COLO829 (cell line): ENCODE data around the gene SYNJ2.

Experiments used
- DNase-seq: peaks from one replicate; pipeline ENCODE4 v3.0.0; 2012; ENCODE audit warnings: low spot score

SYNJ2 gene

DNA sequence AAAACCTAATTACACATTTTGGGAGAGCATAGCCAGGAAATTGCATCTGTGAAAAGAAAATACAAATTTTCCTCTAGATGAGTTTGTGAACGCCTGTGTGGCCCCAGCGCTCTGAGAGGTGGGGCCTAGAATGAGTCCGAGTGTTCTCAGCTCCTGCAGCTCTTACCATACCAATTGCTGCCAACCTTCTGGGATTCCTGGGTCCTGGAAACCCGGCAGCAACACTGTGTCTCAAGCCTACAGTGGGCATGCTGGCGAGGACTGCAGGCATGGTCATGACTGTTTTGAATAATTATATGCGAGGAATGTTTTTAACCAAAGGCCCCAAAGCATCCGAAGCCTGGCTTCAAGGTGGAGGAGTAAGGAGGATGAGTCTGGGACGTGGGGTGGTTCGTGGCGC lies 96.0 kb downstream of the SYNJ2 start:
- DNase-seq: no peak

DNA sequence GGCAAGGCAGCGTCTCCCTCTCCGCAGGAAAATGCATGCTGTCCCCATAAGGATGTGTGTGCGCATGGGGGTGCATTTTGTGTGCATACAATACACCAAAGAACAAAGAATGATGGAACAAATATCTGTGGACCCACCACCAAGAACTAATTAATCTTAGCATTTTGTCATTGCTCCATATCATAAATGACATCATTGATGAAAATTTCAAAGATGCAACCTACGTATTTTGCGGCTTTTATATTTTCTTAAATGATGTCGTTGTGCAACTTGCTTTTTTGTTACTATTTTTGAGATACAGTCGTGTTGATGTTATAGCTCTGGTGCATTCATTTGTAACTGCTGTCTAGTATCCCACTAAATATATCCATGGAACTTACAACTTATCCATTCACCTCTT lies 96.7 kb downstream of the SYNJ2 start:
- DNase-seq: no peak

GRCh38 chr6:158080849-158081656 lies 99.4 kb downstream of the SYNJ2 start:
- DNase-seq: no peak

GRCh38 chr6:158081657-158081935 lies 99.9 kb downstream of the SYNJ2 start:
- DNase-seq: no peak

DNA sequence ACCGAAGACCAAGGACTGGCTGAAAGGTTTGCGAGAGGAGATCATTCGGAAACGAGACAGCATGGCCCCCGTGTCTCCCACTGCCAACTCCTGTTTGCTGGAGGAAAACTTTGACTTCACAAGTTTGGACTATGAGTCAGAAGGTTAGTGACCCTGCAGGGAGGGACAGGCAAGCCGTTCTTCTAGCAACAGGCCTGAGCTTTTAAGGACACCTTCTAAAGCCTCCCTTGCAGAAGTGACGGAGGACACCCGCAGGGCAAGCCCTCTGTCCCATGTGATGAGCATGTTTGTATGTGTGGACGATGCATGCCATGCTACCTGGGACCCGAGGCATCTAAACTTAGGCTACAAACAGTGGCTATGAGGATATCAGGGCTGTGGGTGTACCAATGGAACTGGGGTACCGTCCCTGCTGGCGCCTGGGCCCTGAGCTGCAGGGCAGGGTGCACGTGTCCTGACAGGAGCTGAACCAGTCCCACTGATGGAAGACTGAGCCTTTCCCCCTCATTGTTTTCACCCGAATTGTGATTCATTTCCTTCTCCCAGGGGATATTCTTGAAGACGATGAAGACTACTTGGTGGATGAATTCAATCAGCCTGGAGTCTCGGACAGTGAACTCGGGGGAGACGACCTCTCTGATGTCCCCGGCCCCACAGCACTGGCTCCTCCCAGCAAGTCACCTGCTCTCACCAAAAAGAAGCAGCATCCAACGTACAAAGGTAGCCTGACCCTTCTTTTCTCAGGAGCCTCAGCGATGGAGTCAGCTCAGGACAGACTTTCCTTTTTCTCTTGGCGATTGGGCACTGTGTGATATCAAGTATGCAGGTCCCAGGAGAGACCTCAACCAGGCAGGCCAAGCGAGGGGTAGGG lies 102.0 kb downstream of the SYNJ2 start:
- DNase-seq: no peak

DNA sequence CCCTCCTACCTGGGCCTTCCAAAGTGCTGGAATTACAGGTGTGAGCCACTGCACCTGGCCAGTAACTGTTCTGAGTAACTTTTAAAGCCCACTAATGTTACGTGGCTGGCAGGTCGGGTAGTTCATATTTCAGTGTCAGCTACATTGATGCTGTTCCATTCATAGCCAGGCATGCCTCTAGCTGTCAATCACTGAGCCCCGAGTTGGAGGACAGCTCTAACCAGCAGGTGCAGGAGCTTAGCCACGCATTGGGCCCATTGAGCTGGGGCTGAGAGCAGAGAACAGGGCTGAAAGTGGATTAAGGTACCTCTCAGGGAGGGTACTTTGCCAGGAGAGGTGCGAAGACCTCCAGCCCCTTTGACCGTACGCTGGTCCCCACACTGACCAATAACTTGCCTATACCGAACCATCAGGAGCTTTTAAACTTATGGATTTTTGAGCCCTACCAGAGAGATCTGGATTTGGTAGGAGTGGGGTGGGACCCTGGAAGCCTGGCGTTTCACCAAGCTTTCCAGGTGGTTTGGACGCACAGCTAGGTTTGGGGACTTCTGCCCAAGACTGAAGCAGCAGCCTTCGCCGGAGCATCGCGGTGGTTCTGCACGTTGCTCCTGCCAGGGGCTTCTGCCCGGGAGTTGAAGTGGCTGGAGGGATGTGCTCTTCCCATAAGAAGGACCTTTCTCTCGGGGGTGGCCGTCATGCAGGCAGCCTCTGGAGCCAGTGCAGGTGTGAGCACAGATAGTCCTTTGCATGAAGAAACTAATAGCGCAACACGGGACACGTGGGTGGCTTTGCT lies 103.8 kb downstream of the SYNJ2 start:
- no peak for DNase-seq

- no peak for DNase-seq
Observed at GRCh38 chr6:158086054-158086503, 104.4 kb downstream of the SYNJ2 start.

DNA sequence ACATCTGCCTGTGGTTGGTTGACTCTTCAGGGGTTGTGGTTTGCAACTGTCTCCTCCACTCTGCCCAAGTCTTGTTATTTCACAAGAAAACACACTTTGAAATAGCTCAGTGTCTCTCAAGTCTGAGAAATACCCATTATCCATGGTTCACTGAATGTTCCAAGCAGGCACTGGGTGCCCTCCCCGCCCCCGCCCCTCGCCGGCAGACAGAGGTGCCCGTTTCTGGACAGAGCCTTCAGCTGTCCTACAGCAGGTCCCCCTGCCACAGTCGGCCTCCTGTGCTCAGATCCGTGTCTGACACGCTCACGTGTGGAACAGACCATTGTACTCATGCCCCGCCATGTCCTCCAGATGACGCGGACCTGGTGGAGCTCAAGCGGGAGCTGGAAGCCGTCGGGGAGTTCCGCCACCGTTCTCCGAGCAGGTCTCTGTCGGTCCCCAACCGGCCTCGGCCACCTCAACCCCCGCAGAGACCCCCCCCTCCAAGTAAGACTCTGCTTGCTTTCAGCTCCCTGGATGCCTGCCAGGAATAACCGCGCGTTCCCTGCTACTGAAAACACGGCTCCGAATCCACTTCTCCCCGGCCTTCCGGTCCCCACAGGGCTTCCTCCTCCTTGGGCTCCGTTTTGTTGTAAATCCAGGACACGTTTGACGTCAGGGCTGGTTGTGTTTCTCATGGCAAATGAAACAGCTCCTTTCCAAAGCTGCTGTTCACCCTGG lies 105.0 kb downstream of the SYNJ2 start:
- DNase-seq: no peak

DNA sequence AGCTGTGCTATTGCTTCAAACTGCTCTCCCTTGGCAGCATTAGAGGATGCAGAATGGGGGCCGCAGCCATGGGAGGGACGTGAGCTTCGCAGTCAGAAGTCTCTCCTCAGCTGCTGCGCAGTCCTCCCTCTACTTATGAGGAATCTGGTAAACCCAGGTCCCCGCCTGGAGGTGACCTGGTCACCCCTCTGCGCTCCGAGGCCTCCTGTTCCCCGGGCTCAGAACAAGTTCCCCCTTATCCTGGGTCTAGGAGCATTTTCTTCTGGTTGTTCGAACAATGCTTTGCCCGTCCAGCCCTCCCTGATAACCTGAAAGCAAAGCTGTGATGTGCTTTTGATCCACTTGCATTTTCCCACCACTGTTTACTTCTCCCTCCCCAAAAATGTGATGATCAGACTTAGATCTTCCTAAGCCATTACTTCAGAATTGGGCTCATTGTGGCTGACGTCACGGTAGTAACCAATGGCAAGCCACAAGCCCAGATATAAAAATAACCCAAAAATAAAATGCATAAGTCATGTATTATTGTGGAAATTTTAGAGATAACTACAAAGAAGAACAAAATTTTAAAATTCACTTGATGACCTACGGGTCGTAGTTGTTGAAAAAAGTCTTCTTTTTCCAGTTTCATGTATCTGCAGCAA lies 105.7 kb downstream of the SYNJ2 start:
- no peak for DNase-seq

DNA sequence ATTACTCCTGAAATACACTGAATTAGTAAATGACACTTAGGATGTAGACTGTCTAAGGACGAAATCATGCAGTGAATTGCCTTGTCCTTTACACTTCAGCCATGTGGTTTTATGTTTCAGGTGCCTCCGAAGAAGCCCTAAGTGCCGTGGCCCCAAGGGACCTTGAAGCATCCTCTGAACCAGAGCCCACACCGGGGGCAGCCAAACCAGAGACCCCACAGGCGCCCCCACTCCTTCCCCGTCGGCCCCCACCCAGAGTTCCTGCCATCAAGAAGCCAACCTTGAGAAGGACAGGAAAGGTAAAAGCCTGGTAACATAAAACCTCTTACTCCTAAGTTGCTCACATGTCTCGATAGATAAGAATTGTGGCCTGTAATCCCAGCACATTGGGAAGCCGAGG lies 111.1 kb downstream of the SYNJ2 start:
- no peak for DNase-seq

DNA sequence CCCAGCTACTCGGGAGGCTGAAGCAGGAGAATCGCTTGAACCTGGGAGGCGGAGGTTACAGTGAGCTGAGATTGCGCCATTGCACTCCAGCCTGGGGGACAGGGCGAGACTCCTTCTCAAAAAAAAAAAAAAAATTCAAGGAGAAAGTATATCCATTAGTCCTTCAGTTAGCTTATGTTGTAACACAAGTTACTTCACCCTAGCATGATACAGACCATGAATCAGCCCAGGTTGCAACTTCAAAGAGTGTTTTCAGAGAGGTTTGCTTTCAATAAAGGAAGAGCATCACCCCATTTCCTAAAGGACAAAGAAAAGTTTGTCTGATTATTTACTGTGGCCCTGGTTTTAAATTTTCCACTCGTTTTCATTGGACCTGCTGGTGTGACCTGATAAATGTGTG lies 113.4 kb downstream of the SYNJ2 start:
- DNase-seq: no peak

DNA sequence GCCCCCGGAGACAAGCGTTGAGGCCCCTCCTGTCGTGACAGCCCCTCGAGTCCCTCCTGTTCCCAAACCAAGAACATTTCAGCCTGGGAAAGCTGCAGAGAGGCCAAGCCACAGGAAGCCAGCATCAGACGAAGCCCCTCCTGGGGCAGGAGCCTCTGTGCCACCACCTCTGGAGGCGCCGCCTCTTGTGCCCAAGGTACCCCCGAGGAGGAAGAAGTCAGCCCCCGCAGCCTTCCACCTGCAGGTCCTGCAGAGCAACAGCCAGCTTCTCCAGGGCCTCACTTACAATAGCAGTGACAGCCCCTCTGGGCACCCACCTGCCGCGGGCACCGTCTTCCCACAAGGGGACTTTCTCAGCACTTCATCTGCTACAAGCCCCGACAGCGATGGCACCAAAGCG lies 114.0 kb downstream of the SYNJ2 start:
- no peak for DNase-seq

DNA sequence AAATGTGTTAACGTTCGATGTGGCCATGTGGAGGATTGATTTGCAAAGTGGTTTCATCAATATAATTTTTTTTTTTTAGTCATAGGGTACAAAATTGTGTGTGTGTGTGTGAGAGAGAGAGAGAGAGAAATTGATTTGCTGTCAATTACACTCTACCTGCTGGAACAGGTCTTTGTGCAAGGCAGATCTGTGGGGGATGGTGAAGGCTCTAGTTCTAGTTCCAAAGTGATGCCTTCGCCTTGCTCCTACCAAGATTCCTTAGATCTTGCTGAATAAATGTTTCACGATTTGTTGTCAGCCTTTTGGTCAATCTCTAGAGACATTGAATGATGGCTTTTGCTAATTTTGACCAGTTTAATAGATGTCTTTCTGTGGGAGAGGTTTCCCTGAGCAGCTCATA lies 121.6 kb downstream of the SYNJ2 start:
- DNase-seq: no peak

GRCh38 chr6:158104696-158105095 lies 123.0 kb downstream of the SYNJ2 start:
- no peak for DNase-seq

DNA sequence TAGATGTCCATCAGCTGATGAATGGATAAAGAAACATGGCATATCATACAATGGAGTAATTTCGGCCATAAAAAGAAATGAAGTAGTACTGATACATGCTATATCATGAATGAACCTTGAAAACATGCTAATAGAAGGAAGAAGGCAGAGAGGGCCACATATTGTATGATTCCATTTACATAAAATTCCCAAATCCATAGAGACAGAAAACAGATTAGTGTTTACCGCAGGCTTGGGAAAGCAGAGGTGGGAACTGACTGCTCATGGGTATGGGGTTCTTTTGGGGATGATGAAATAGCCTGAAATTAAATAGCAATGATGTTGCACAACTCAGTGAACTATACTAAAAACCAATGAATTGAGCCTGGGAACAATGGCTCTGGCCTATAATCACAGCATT lies 128.1 kb downstream of the SYNJ2 start:
- DNase-seq: no peak

DNA sequence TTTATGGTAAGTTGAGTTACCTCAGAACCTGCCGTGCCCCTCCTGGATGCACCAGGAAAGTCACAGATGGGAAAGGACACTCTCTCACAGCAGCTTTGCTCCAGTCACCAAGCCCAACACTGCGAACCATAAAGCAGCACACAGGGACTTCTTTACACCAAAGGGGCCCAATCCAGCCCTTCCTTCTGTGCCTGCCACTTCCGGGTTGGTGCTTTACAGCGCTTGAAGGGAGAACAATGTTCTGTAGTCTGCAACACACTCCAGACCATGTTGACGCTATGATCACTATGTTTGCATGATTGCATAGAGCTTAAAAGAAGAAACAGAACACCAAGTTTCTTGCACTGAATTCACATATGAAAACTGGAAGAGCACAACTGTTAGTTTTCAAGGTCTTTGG lies 129.3 kb downstream of the SYNJ2 start:
- DNase-seq: no peak

GRCh38 chr6:158111987-158112386 lies 130.3 kb downstream of the SYNJ2 start:
- DNase-seq: no peak

DNA sequence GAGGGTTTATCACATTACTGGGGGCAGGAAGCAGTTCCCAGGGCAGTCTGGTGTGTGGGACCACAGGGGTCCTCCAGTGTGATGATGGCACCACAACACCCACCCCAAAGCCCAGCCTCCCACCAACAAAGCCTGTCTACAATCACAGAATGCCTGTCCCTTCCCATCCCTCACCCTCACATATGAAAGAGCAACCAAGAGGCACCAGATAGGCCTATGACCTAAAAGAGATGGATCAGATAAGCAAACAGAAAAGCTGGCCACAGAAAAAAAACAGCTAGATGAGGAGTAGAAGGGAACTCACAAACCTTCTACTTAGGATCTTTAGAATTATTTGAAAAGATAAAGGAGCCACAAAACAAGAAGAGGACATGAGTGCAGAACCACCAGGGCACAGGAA lies 132.1 kb downstream of the SYNJ2 start:
- no peak for DNase-seq

- DNase-seq: no peak
Observed at GRCh38 chr6:158115102-158115501, 133.4 kb downstream of the SYNJ2 start.

DNA sequence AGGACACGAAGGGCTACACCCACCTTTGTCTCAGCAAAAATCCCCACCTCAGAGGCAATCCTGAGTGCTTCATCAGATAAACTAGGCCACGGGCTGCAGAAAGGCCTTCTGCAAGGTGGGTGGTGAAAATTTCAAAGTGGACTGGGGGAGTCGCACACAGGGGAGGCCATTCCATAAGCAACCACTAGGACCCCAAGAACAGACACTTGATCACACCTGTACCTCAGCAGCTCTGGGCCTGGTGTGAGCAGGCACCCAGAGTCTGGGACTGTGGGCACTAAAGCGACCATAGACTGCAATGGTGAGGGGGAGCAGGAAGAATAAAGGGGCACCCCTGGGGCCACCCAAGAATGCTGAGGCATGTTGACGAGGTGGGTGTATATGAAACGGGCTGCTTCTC lies 133.8 kb downstream of the SYNJ2 start:
- no peak for DNase-seq

- no peak for DNase-seq
Observed at GRCh38 chr6:158118886-158119285, 137.2 kb downstream of the SYNJ2 start.

GRCh38 chr6:158121335-158121734 lies 139.7 kb downstream of the SYNJ2 start:
- DNase-seq: no peak
